CD4-positive, alpha-beta T cell treated with Interleukin-10 for 1 hour (primary cell): ENCODE measurements around the gene SCAP.
A peak's percentile ranks its signal among the peaks of the same experiment; 100 is the strongest.
"Not testable (repeated sequence)": the region's sequence is repeated elsewhere in the genome, so short reads cannot be mapped to it uniquely, and the experiment has no call there.

Experiments used
- DNase-seq: peaks from one replicate; pipeline ENCODE4 v3.0.0-alpha.2; 2020

The SCAP gene

GRCh38 chr3:47392933-47393332, 82.8 kb downstream of the SCAP start:
- DNase-seq, result no peak

GRCh38 chr3:47385796-47386195, 89.9 kb downstream of the SCAP start:
- no peak for DNase-seq

- no peak for DNase-seq
Observed at GRCh38 chr3:47385007-47385406, 90.7 kb downstream of the SCAP start.

- no peak for DNase-seq
Observed at GRCh38 chr3:47384425-47384824, 91.3 kb downstream of the SCAP start.

- DNase-seq, result peak; percentile 76
Observed at GRCh38 chr3:47381317-47382157, 94.2 kb downstream of the SCAP start.

GRCh38 chr3:47380601-47381316, 95.0 kb downstream of the SCAP start, which contains the start of gene PTPN23:
PTPN23 (plus strand) TSS chr3:47381021; CDS start chr3:47381097, 76 bp downstream.
- peak; percentile 99 for DNase-seq

- no peak for DNase-seq
Observed at GRCh38 chr3:47380026-47380600, 95.6 kb downstream of the SCAP start.

- no peak for DNase-seq
Observed at GRCh38 chr3:47379411-47379899, 96.3 kb downstream of the SCAP start.

GRCh38 chr3:47378869-47379268, 96.9 kb downstream of the SCAP start:
- DNase-seq, result no peak

GRCh38 chr3:47377186-47377585, 98.6 kb downstream of the SCAP start:
- DNase-seq, result no peak

GRCh38 chr3:47376393-47376792, 99.3 kb downstream of the SCAP start:
- no peak for DNase-seq

- DNase-seq, result no peak
Observed at GRCh38 chr3:47374587-47374986, 101.2 kb downstream of the SCAP start.

GRCh38 chr3:47370887-47371697, 104.6 kb downstream of the SCAP start:
- peak; percentile 39 for DNase-seq

GRCh38 chr3:47370020-47370419, 105.7 kb downstream of the SCAP start:
- DNase-seq, result not testable (repeated sequence)

GRCh38 chr3:47367631-47368030, 108.1 kb downstream of the SCAP start:
- DNase-seq, result no peak

GRCh38 chr3:47366833-47367232, 108.9 kb downstream of the SCAP start:
- no peak for DNase-seq

GRCh38 chr3:47365213-47366153, 110.3 kb downstream of the SCAP start:
- DNase-seq, result no peak
